ENCODE data around the gene TCL1B.

GRCh38 chr14:95651821-95652583, 34.2 kb upstream of the TCL1B start:
- TF ChIP-seq SUZ12 (IDR thresholded peaks at IDR 0.05; ENCODE audit: extremely low read depth, insufficient read depth, insufficient read length): no peak
- TF ChIP-seq YY1 (IDR thresholded peaks at IDR 0.05; ENCODE audit: insufficient read depth, insufficient read length): no peak

All from NT2/D1 (cell line).